ENCODE data around the gene CATSPER3.

DNA sequence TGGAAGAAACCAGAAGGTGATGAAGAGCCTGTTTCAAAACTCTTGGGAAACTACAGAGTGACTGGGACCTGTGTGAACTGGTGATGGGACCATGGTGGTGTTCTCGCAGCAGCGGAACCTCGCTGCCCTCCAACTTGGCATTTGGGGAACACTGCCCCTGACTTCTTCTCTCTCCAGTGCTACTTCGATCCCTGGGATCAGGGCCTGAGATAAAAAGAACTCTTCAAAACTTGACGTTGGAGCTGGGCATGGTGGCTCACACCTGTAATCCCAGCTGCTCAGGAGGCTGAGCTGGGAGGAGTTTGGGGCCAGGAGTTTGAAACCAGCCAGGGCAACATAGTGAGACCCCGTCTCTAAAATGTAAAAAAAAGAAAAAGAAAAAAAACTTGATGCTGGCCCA, 48.2 kb downstream of the CATSPER3 start:
- no peak for TF ChIP-seq POLR2A (IDR thresholded peaks at IDR 0.05)
- TF ChIP-seq, protein P1, sequence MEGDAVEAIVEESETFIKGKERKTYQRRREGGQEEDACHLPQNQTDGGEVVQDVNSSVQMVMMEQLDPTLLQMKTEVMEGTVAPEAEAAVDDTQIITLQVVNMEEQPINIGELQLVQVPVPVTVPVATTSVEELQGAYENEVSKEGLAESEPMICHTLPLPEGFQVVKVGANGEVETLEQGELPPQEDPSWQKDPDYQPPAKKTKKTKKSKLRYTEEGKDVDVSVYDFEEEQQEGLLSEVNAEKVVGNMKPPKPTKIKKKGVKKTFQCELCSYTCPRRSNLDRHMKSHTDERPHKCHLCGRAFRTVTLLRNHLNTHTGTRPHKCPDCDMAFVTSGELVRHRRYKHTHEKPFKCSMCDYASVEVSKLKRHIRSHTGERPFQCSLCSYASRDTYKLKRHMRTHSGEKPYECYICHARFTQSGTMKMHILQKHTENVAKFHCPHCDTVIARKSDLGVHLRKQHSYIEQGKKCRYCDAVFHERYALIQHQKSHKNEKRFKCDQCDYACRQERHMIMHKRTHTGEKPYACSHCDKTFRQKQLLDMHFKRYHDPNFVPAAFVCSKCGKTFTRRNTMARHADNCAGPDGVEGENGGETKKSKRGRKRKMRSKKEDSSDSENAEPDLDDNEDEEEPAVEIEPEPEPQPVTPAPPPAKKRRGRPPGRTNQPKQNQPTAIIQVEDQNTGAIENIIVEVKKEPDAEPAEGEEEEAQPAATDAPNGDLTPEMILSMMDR (IDR thresholded peaks at IDR 0.05), result no peak
- TF ChIP-seq EP300 (IDR thresholded peaks at IDR 0.05), result no peak

Measured in ovary (tissue), 3 donors.